Upper lobe of left lung (tissue), 6 donors: ENCODE data around the gene LYPD6B. TPM values are rescaled to one million over a fixed set of nuclear protein-coding genes. Genes with fewer than 3 reads are reported as not detected.
"Not testable (repeated sequence)": the region's sequence is repeated elsewhere in the genome, so short reads cannot be mapped to it uniquely, and the experiment has no call there.

ENCODE experiments used
- ATAC-seq, 2 donors: fragments of 200-7000 bp; cut with Tn5 transposase; one replicate each; pipeline ENCODE4 v1.9.1; 2022; ENCODE audit warnings: mild to moderate bottlenecking in 2 of 2, moderate library complexity in 2 of 2; ENCODE audit not compliant: low FRiP score in 2 of 2
- DNase-seq, 2 donors: peaks; one replicate each; pipeline ENCODE4 v3.0.0-alpha.2; 2019 to 2020
- H3K27ac ChIP-seq, 4 donors: fragments of 200-600 bp; sonication (generic); one replicate each; pipeline ENCODE4 v1.5.1; 2016 to 2019
- H3K27me3 ChIP-seq, 4 donors: fragments of 200-600 bp; sonication (generic); one replicate each; pipeline ENCODE4 v1.5.1; 2017 to 2019
- H3K36me3 ChIP-seq, 4 donors: fragments of 200-600 bp; sonication (generic); one replicate each; pipeline ENCODE4 v1.5.1; 2016 to 2019
- H3K4me1 ChIP-seq, 4 donors: fragments of 200-600 bp; sonication (generic); one replicate each; pipeline ENCODE4 v1.5.1; 2018 to 2019
- H3K4me3 ChIP-seq, 4 donors: fragments of 200-600 bp; sonication (generic); one replicate each; pipeline ENCODE4 v1.5.1; 2017 to 2019; ENCODE audit warnings: mild to moderate bottlenecking in 2 of 4, moderate library complexity in 1 of 4
- H3K9me3 ChIP-seq, 4 donors: fragments of 200-600 bp; sonication (generic); one replicate each; pipeline ENCODE4 v1.5.1; 2018 to 2019
- EP300 ChIP-seq, 4 donors: sonication (generic); formaldehyde crosslinking; IDR thresholded peaks; one replicate each; pipeline ENCODE4 v1.5.1; 2017; ENCODE audit warnings: antibody characterized with exemption in 4 of 4, control low read depth in 2 of 4
- POLR2A ChIP-seq, 4 donors: fragments of 450-650 bp; IDR thresholded peaks; one replicate each; pipeline ENCODE4 v1.5.1; 2016 to 2017; ENCODE audit warnings: antibody characterized with exemption in 4 of 4, mild to moderate bottlenecking in 2 of 4
- POLR2AphosphoS5 ChIP-seq, 2 donors: sonication (generic); formaldehyde crosslinking; IDR thresholded peaks; one replicate each; pipeline ENCODE4 v1.5.1; 2017; ENCODE audit warnings: antibody characterized with exemption in 2 of 2
- WGBS, 2 donors: methylation state at CpG; one replicate each; pipeline ENCODE4 v1.1.5; 2017 to 2018; 5-methylcytosine and 5-hydroxymethylcytosine counted together
- total RNA-seq, 6 donors: library from RNA; depleted of rRNA in 4 of 6; stranded (reverse); fragments of >200 nt in 4 of 6; gene quantifications; one replicate each; pipeline versions ENCODE4 v1.1.0 to v1.2.1, GENCODE V29; 2016 to 2021
- TF ChIP-seq, protein P1 (sequence below), 6 experiments: fragments of 450-650 bp in 4 of 6; fragments of 200-600 bp in 2 of 6; sonication (generic) in 2 of 6; IDR thresholded peaks; one replicate each; pipeline ENCODE4 v1.5.1; 2016 to 2019; ENCODE audit warnings: antibody characterized with exemption in 6 of 6
- donor health status: DM: no; HTN: no; CAD: no; lungs with moderate emphysema.
- donor health status: DM: no; HTN: yes; CAD: no; lungs with severe emphysema.

The LYPD6B gene
- total RNA-seq, 6 donors from 2014 or later, result 0.43 to 6.7 (median 1.1) TPM; not detected in 2

DNA sequence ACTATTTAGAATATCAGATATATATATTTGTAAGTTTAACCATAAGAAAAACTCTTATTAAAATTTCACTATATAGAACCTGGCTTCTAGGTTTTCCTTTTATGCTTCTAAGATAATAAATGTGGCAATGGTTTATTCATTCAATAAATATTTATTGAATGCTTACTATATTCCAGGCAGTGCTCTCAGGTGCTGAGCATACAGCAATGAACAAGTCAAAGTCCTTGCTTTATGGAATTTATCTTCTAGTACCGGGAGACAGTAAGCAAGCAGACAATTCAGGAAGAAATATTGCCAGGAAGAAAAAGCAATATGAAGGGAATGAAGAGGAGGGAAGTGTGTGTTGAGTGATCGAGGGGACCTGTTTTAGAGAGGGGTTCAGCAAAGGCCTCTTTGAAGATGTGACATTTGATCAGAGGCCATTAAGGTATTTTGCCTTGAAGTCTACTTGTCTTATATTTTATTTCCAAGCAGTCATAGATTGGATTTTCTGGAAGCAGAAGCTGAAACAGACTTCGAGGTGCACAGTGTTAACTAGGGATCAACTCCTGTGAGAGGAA lies 197.4 kb downstream of the LYPD6B start:
- DNase-seq (no peak), ATAC-seq (no peak)
- no peak overlapping the region for H3K27ac ChIP-seq
- H3K4me1 ChIP-seq, result no peaks in the 10 kb centered on the region
- H3K36me3 ChIP-seq, result no peaks in the 10 kb centered on the region
- TF ChIP-seq POLR2AphosphoS5 (IDR thresholded peaks at IDR 0.05), result no peak
- TF ChIP-seq EP300 (IDR thresholded peaks at IDR 0.05), result no peak
- TF ChIP-seq POLR2A (IDR thresholded peaks at IDR 0.05), result no peak
- TF ChIP-seq, protein P1, sequence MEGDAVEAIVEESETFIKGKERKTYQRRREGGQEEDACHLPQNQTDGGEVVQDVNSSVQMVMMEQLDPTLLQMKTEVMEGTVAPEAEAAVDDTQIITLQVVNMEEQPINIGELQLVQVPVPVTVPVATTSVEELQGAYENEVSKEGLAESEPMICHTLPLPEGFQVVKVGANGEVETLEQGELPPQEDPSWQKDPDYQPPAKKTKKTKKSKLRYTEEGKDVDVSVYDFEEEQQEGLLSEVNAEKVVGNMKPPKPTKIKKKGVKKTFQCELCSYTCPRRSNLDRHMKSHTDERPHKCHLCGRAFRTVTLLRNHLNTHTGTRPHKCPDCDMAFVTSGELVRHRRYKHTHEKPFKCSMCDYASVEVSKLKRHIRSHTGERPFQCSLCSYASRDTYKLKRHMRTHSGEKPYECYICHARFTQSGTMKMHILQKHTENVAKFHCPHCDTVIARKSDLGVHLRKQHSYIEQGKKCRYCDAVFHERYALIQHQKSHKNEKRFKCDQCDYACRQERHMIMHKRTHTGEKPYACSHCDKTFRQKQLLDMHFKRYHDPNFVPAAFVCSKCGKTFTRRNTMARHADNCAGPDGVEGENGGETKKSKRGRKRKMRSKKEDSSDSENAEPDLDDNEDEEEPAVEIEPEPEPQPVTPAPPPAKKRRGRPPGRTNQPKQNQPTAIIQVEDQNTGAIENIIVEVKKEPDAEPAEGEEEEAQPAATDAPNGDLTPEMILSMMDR (IDR thresholded peaks at IDR 0.05), result no peak
- no peaks in the 10 kb centered on the region for H3K27me3 ChIP-seq
- H3K4me3 ChIP-seq, result no peak overlapping the region
- H3K9me3 ChIP-seq, result no peaks in the 10 kb centered on the region
- 46 to 51% methylated on average over 3 of the region's 3 CpGs for WGBS, 2 donors

DNA sequence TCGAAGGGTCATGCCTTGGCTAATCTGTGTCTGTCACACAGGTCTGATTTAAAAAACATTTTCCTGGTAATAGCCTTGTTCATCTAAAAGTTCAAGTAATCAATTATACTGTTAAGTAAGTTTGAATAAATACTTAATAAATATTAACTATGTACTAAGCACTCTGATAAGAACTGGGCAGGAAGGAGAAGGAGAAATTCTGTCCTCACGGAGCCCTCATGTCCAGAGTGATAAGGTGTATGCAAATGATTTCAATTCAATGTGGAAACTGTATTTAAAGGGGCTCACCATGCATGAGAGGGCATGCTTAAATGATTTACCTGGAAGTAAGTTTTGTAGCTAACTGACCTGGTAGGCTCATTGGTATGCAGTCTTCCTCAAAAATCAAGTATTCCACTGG lies 197.9 kb downstream of the LYPD6B start:
- no peak for TF ChIP-seq EP300 (IDR thresholded peaks at IDR 0.05)
- no peak for TF ChIP-seq POLR2A (IDR thresholded peaks at IDR 0.05)
- TF ChIP-seq POLR2AphosphoS5 (IDR thresholded peaks at IDR 0.05), result no peak
- TF ChIP-seq, protein P1 (IDR thresholded peaks at IDR 0.05), result no peak
- Histone ChIP-seq H3K4me3 (no peak overlapping the region), H3K27ac (no peak overlapping the region), H3K27me3 (no peaks in the 10 kb centered on the region), H3K4me1 (no peaks in the 10 kb centered on the region), H3K9me3 (no peaks in the 10 kb centered on the region), H3K36me3 (no peaks in the 10 kb centered on the region)
- WGBS, 2 donors, result 56 to 60% methylated on average over 2 of the region's 2 CpGs
- DNase-seq, result no peak
- no peak for ATAC-seq

DNA sequence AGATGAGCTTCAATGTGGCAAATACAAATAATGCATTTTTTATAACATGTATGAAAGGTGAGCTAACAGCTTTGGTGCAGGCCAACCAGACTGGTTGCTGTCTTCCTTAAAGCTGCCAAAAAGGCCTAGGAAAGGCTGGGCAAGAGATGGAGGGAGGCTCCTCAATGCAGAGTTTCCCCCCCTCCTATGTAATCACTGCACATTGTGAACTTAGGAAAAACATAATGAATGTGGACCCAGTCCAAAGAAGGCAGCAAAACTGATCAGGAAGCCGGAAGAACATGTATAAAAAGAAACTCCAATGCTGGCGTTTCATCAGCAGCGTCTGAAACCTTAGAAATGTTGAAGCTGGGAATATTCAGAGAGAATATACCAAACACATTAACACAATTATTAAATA lies 207.7 kb downstream of the LYPD6B start:
- H3K9me3 ChIP-seq, result no peaks in the 10 kb centered on the region
- H3K4me3 ChIP-seq, result no peak overlapping the region
- no peaks in the 10 kb centered on the region for H3K4me1 ChIP-seq
- WGBS, 2 donors, result 65 to 66% methylated on average over 3 of the region's 3 CpGs
- no peaks in the 10 kb centered on the region for H3K36me3 ChIP-seq
- no peak overlapping the region for H3K27ac ChIP-seq
- DNase-seq (no peak), ATAC-seq (no peak)
- TF ChIP-seq, protein P1 (IDR thresholded peaks at IDR 0.05), result no peak
- TF ChIP-seq EP300 (IDR thresholded peaks at IDR 0.05), result no peak
- no peak for TF ChIP-seq POLR2AphosphoS5 (IDR thresholded peaks at IDR 0.05)
- no peak for TF ChIP-seq POLR2A (IDR thresholded peaks at IDR 0.05)
- H3K27me3 ChIP-seq, result no peaks in the 10 kb centered on the region

DNA sequence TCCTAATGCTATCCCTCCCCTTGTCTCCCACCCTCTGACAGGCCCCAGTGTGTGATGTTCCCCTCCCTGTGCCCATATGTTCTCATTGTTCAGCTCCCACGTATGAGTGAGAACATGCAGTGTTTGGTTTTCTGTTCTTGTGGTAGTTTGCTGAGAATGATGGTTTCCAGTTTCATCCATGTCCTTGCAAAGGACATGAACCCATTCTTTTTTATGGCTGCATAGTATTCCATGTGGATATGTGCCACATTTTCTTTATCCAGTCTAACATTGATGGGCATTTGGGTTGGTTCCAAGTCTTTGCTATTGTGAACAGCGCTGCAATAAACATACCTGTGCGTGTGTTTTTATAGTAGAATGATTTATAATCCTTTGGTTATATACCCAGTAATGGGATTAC lies 212.9 kb downstream of the LYPD6B start:
- not testable (repeated sequence) for ATAC-seq

DNA sequence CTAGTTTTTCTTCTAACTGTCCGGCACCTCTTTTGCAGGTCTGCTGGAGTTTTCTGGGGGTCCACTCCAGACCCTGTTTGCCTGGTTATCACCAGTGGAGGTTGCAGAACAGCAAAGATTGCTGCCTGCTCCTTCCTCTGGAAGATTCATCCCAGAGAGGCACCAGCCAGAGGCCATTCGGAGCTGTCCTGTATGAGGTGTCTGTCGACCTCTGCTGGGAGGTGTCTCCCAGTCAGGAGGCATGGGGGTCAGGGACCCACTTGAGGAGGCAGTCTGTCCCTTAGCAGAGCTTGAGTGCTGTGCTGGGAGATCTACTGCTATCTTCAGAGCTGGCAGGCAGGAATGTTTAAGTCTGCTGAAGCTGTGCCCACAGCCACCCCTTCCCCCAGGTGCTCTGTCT lies 218.4 kb downstream of the LYPD6B start:
- H3K27me3 ChIP-seq, ATAC-seq, H3K27ac ChIP-seq, H3K9me3 ChIP-seq, DNase-seq, H3K4me3 ChIP-seq, H3K4me1 ChIP-seq, H3K36me3 ChIP-seq: not testable (repeated sequence)
- WGBS, 2 donors, result 88 to 93% methylated on average over 1 to 3 of the region's 3 CpGs

More for the DNA sequence above, 212.9 kb downstream of the LYPD6B start:
- not testable (repeated sequence) for H3K9me3 ChIP-seq, DNase-seq, H3K27me3 ChIP-seq, H3K4me3 ChIP-seq, H3K4me1 ChIP-seq, H3K36me3 ChIP-seq, H3K27ac ChIP-seq
- 82 to 83% methylated on average over 3 of the region's 3 CpGs for whole genome bisulfite sequencing, 2 donors

DNA sequence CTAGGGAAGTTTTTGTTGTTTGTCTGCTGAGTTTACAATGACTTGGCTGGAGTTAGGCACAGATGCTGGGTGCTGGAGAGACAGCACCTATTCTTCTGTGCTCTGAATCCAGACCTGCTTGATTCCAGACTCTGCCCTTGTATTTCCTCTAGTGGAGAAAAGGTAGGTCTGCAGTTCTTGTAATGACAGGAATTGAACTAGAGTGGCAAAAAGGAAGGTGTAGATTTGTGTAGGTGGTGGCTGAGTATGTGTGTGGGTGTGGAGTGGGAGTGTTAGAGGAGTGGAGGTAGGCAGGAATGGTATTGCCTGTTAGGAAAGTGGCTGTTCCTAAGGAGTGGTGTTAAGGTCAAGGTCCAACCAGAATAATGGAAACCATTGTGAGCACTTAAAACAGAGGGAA lies 220.0 kb downstream of the LYPD6B start:
- no peaks in the 10 kb centered on the region for H3K36me3 ChIP-seq
- ATAC-seq (no peak), DNase-seq (no peak)
- H3K4me3 ChIP-seq, result no peak overlapping the region
- TF ChIP-seq, protein P1 (IDR thresholded peaks at IDR 0.05), result no peak
- TF ChIP-seq POLR2AphosphoS5 (IDR thresholded peaks at IDR 0.05) (no peak), EP300 (IDR thresholded peaks at IDR 0.05) (no peak), POLR2A (IDR thresholded peaks at IDR 0.05) (no peak)
- H3K27ac ChIP-seq, result no peak overlapping the region
- no peaks in the 10 kb centered on the region for H3K27me3 ChIP-seq
- no peaks in the 10 kb centered on the region for H3K4me1 ChIP-seq
- no peaks in the 10 kb centered on the region for H3K9me3 ChIP-seq
